Chondrocyte (in vitro differentiated cells): ENCODE data around the gene CDK14. TPM values are rescaled to one million over a fixed set of nuclear protein-coding genes. Genes with fewer than 3 reads are reported as not detected.
A peak's percentile ranks its signal among the peaks of the same experiment; 100 is the strongest.

Source experiments
- DNase-seq: peaks from one replicate; pipeline ENCODE4 v3.0.0; 2021; ENCODE audit warnings: mixed read lengths, low spot score
- H3K27ac Mint-ChIP-seq: one replicate; pipeline ENCODE4 v1.8.0; 2021; ENCODE audit warnings: mild to moderate bottlenecking, moderate library complexity, mixed read lengths; ENCODE audit not compliant: unreplicated experiment
- H3K27me3 Mint-ChIP-seq: 2 replicates; pipeline ENCODE4 v1.8.0; 2021; ENCODE audit warnings: low read depth, mixed read lengths
- H3K36me3 Mint-ChIP-seq: 2 replicates; pipeline ENCODE4 v1.8.0; 2021; ENCODE audit warnings: low read depth, mixed read lengths
- H3K4me1 Mint-ChIP-seq: 2 replicates; pipeline ENCODE4 v1.8.0; 2021; ENCODE audit warnings: low read depth, mild to moderate bottlenecking, mixed read lengths
- H3K4me3 Mint-ChIP-seq: one replicate; pipeline ENCODE4 v1.8.0; 2021; ENCODE audit warnings: mild to moderate bottlenecking, moderate library complexity, mixed read lengths; ENCODE audit not compliant: unreplicated experiment
- H3K9me3 Mint-ChIP-seq: 2 replicates; pipeline ENCODE4 v1.8.0; 2021; ENCODE audit warnings: low read depth, mixed read lengths
- CTCF ChIP-seq: fragments of 200-600 bp; sonication (generic); IDR thresholded peaks from 2 replicates; pipeline ENCODE4 v1.5.0; 2021; ENCODE audit warnings: antibody characterized with exemption, mild to moderate bottlenecking, moderate library complexity
- total RNA-seq: library from RNA; stranded (reverse); gene quantifications from 3 replicates; pipeline ENCODE4 v1.2.1, GENCODE V29; 2021

Gene CDK14
- total RNA-seq, 1 donor from 2014 or later = 61.4 TPM

- H3K36me3 Mint-ChIP-seq = no peaks in the 10 kb centered on the region
- TF ChIP-seq CTCF = no peak
- H3K4me1 Mint-ChIP-seq = peaks cover 48% of the 10 kb centered on the region
- no peak overlapping the region for H3K4me3 Mint-ChIP-seq
- no peak for DNase-seq
- peak overlapping the region; percentile 50 for H3K27ac Mint-ChIP-seq
- H3K9me3 Mint-ChIP-seq = no peaks in the 10 kb centered on the region
- H3K27me3 Mint-ChIP-seq = no peaks in the 10 kb centered on the region
Measured at GRCh38 chr7:91086200-91086599, 490.1 kb downstream of the CDK14 start.

GRCh38 chr7:91088156-91088555, 492.0 kb downstream of the CDK14 start:
- H3K27ac Mint-ChIP-seq = no peak overlapping the region
- peaks cover 1% of the 10 kb centered on the region for H3K36me3 Mint-ChIP-seq
- H3K4me1 Mint-ChIP-seq = peaks cover 29% of the 10 kb centered on the region
- no peaks in the 10 kb centered on the region for H3K9me3 Mint-ChIP-seq
- no peak for TF ChIP-seq CTCF
- DNase-seq = no peak
- H3K4me3 Mint-ChIP-seq = no peak overlapping the region
- H3K27me3 Mint-ChIP-seq = no peaks in the 10 kb centered on the region

- H3K27ac Mint-ChIP-seq = no peak overlapping the region
- peaks cover 23% of the 10 kb centered on the region for H3K4me1 Mint-ChIP-seq
- no peak for TF ChIP-seq CTCF
- DNase-seq = no peak
- H3K9me3 Mint-ChIP-seq = no peaks in the 10 kb centered on the region
- no peak overlapping the region for H3K4me3 Mint-ChIP-seq
- H3K36me3 Mint-ChIP-seq = peaks cover 3% of the 10 kb centered on the region
- H3K27me3 Mint-ChIP-seq = no peaks in the 10 kb centered on the region
Measured at GRCh38 chr7:91088691-91089090, 492.6 kb downstream of the CDK14 start.

- Mint-ChIP-seq H3K4me3 (peak overlapping the region; percentile 44), H3K36me3 (peaks cover 3% of the 10 kb centered on the region), H3K4me1 (peaks cover 15% of the 10 kb centered on the region), H3K27ac (no peak overlapping the region), H3K9me3 (no peaks in the 10 kb centered on the region), H3K27me3 (no peaks in the 10 kb centered on the region)
- no peak for DNase-seq
- peak; percentile 98 for TF ChIP-seq CTCF
Measured at GRCh38 chr7:91089382-91089963, 493.4 kb downstream of the CDK14 start.

- Mint-ChIP-seq H3K9me3 (peaks cover 3% of the 10 kb centered on the region), H3K4me3 (no peak overlapping the region), H3K4me1 (peaks cover 6% of the 10 kb centered on the region), H3K36me3 (peaks cover 5% of the 10 kb centered on the region), H3K27ac (no peak overlapping the region), H3K27me3 (no peaks in the 10 kb centered on the region)
- TF ChIP-seq CTCF = no peak
- DNase-seq = no peak
Measured at GRCh38 chr7:91090684-91091083, 494.6 kb downstream of the CDK14 start.
